Activated CD4-positive, alpha-beta memory T cell treated with anti-CD3 and anti-CD28 coated beads, Interleukin-2, amount 10 ng/mL, durations not matched to agents 7 days and 5 days (primary cell): ENCODE results near the gene SLC5A7. TPM values are rescaled to one million over a fixed set of nuclear protein-coding genes. Genes with fewer than 3 reads are reported as not detected.

Experiments used
- CTCF ChIA-PET: fragments of 350-600 bp; sonication (Branson Sonifier 250); formaldehyde crosslinking; loops from one replicate; lab custom pipeline; 2021; ENCODE audit warnings: antibody characterized with exemption, inconsistent platforms; lab: Charles Lee
- POLR2A ChIA-PET: fragments of 350-600 bp; sonication (Branson Sonifier 250); formaldehyde crosslinking; loops from one replicate; lab custom pipeline; 2021; ENCODE audit warnings: antibody characterized with exemption; lab: Charles Lee
- DNase-seq: peaks from one replicate; pipeline ENCODE4 v3.0.0-alpha.2; 2020
- H3K27ac Mint-ChIP-seq: one replicate; pipeline ENCODE4 v1.8.0; 2021; ENCODE audit warnings: mild to moderate bottlenecking, mixed read lengths
- H3K27me3 Mint-ChIP-seq: one replicate; pipeline ENCODE4 v1.8.0; 2021; ENCODE audit warnings: mixed read lengths
- H3K36me3 Mint-ChIP-seq: one replicate; pipeline ENCODE4 v1.8.0; 2021; ENCODE audit warnings: low read depth, mixed read lengths
- H3K4me1 Mint-ChIP-seq: one replicate; pipeline ENCODE4 v1.8.0; 2021; ENCODE audit warnings: mixed read lengths
- H3K4me3 Mint-ChIP-seq: one replicate; pipeline ENCODE4 v1.8.0; 2021; ENCODE audit warnings: mild to moderate bottlenecking, mixed read lengths
- H3K9me3 Mint-ChIP-seq: one replicate; pipeline ENCODE4 v1.8.0; 2021; ENCODE audit warnings: mixed read lengths
- total RNA-seq, 2 experiments: library from RNA; stranded (reverse); gene quantifications; one replicate each; pipeline ENCODE4 v1.2.3, GENCODE V29; 2021

SLC5A7 gene
- total RNA-seq, result not detected

GRCh38 chr2:107986278-107987217 is at the start of gene SLC5A7:
TSS of gene SLC5A7 (plus strand) at chr2:107986524. CDS start at chr2:107988156, 1,632 bp downstream.
- Mint-ChIP-seq H3K36me3 (no peaks in the 10 kb centered on the region), H3K9me3 (no peaks in the 10 kb centered on the region), H3K4me3 (no peak within 1 kb of the TSS), H3K4me1 (no peaks in the 10 kb centered on the region), H3K27ac (no peak within 1 kb of the TSS), H3K27me3 (peaks cover 11% of the 10 kb centered on the region)
- CTCF ChIA-PET, result no interaction called here
- POLR2A ChIA-PET, result no interaction called here
- DNase-seq, result no peak

DNA sequence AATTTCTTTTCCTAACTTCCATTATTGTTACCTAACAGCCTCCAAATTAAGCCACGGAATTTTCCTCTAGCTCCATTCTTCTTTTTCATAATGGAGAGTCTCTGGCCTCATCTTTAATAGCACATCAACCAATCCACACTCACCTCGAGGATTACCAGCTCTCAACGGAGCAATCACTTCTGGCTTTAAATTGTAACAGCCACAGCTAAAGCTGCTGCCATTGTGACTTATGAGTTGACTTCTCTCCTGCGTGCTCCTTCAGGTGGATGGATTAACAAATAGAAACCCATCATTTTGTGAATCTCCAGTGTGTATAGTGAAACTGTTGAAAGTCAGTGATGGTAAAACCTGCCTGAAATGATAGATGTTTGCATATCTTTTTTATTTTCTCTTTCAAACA is 24.9 kb upstream of the SLC5A7 start:
- Mint-ChIP-seq H3K27ac (no peak overlapping the region), H3K9me3 (no peaks in the 10 kb centered on the region), H3K27me3 (no peaks in the 10 kb centered on the region), H3K4me1 (no peaks in the 10 kb centered on the region), H3K4me3 (no peak overlapping the region), H3K36me3 (no peaks in the 10 kb centered on the region)
- ChIA-PET CTCF (no interaction called here), POLR2A (no interaction called here)
- no peak for DNase-seq

GRCh38 chr2:107964185-107964584 is 22.1 kb upstream of the SLC5A7 start:
- DNase-seq, result no peak
- H3K36me3 Mint-ChIP-seq, result no peaks in the 10 kb centered on the region
- no peak overlapping the region for H3K4me3 Mint-ChIP-seq
- H3K4me1 Mint-ChIP-seq, result no peaks in the 10 kb centered on the region
- H3K9me3 Mint-ChIP-seq, result peaks cover 2% of the 10 kb centered on the region
- ChIA-PET CTCF (no interaction called here), POLR2A (no interaction called here)
- H3K27me3 Mint-ChIP-seq, result no peaks in the 10 kb centered on the region
- no peak overlapping the region for H3K27ac Mint-ChIP-seq

- no peak overlapping the region for H3K27ac Mint-ChIP-seq
- no peaks in the 10 kb centered on the region for H3K4me1 Mint-ChIP-seq
- H3K27me3 Mint-ChIP-seq, result peaks cover 11% of the 10 kb centered on the region
- CTCF ChIA-PET, result no interaction called here
- H3K36me3 Mint-ChIP-seq, result no peaks in the 10 kb centered on the region
- no peak for DNase-seq
- H3K9me3 Mint-ChIP-seq, result no peaks in the 10 kb centered on the region
- H3K4me3 Mint-ChIP-seq, result no peak overlapping the region
- POLR2A ChIA-PET, result no interaction called here
Observed at GRCh38 chr2:107984707-107985106, 1.6 kb upstream of the SLC5A7 start.

GRCh38 chr2:107988108-107988507 is 1.8 kb downstream of the SLC5A7 start:
- no peaks in the 10 kb centered on the region for H3K36me3 Mint-ChIP-seq
- DNase-seq, result no peak
- no peak overlapping the region for H3K4me3 Mint-ChIP-seq
- H3K4me1 Mint-ChIP-seq, result no peaks in the 10 kb centered on the region
- ChIA-PET POLR2A (no interaction called here), CTCF (no interaction called here)
- H3K27me3 Mint-ChIP-seq, result peaks cover 11% of the 10 kb centered on the region
- H3K9me3 Mint-ChIP-seq, result no peaks in the 10 kb centered on the region
- H3K27ac Mint-ChIP-seq, result no peak overlapping the region

GRCh38 chr2:107989445-107989844 is 3.1 kb downstream of the SLC5A7 start:
- Mint-ChIP-seq H3K27ac (no peak overlapping the region), H3K4me3 (no peak overlapping the region), H3K36me3 (no peaks in the 10 kb centered on the region), H3K9me3 (no peaks in the 10 kb centered on the region), H3K4me1 (no peaks in the 10 kb centered on the region), H3K27me3 (peaks cover 11% of the 10 kb centered on the region)
- DNase-seq, result no peak
- CTCF ChIA-PET, result no interaction called here
- POLR2A ChIA-PET, result no interaction called here

- H3K36me3 Mint-ChIP-seq, result no peaks in the 10 kb centered on the region
- peaks cover 8% of the 10 kb centered on the region for H3K27me3 Mint-ChIP-seq
- no peaks in the 10 kb centered on the region for H3K4me1 Mint-ChIP-seq
- no peak overlapping the region for H3K27ac Mint-ChIP-seq
- H3K9me3 Mint-ChIP-seq, result no peaks in the 10 kb centered on the region
- H3K4me3 Mint-ChIP-seq, result no peak overlapping the region
- CTCF ChIA-PET, result no interaction called here
- POLR2A ChIA-PET, result no interaction called here
- DNase-seq, result no peak
Observed at GRCh38 chr2:107990718-107991117, 4.4 kb downstream of the SLC5A7 start.

- POLR2A ChIA-PET, result no interaction called here
- CTCF ChIA-PET, result no interaction called here
Observed at GRCh38 chr2:107992069-107992468, 5.7 kb downstream of the SLC5A7 start.

DNA sequence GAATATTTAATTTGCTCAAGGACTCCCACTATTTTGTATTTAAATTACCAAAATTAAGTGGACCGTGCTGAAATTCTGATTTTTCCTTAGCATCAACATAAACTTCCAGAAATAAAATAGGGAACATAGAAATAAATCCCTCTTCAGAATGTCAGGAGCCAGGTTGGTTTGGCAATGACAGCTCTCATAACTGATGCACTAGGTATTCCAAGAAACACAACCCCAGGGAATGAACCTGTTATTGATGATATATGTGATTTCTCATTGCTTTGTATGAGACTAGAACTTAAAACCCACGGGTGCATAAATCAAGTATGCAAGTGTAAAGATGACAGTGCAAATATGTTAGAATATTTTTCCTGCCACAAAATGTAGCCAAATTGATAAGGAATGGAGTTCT is 12.8 kb downstream of the SLC5A7 start:
- POLR2A ChIA-PET, result no interaction called here
- Mint-ChIP-seq H3K4me1 (no peaks in the 10 kb centered on the region), H3K9me3 (no peaks in the 10 kb centered on the region), H3K36me3 (no peaks in the 10 kb centered on the region), H3K4me3 (no peak overlapping the region), H3K27ac (no peak overlapping the region), H3K27me3 (no peaks in the 10 kb centered on the region)
- CTCF ChIA-PET, result no interaction called here
- DNase-seq, result no peak

More at GRCh38 chr2:107992069-107992468, 5.7 kb downstream of the SLC5A7 start:
- no peak for DNase-seq
- peaks cover 4% of the 10 kb centered on the region for H3K27me3 Mint-ChIP-seq
- no peak overlapping the region for H3K27ac Mint-ChIP-seq
- H3K9me3 Mint-ChIP-seq, result no peaks in the 10 kb centered on the region
- H3K4me1 Mint-ChIP-seq, result no peaks in the 10 kb centered on the region
- no peak overlapping the region for H3K4me3 Mint-ChIP-seq
- H3K36me3 Mint-ChIP-seq, result no peaks in the 10 kb centered on the region

- Mint-ChIP-seq H3K4me3 (no peak overlapping the region), H3K36me3 (no peaks in the 10 kb centered on the region), H3K27me3 (no peaks in the 10 kb centered on the region), H3K27ac (no peak overlapping the region), H3K9me3 (peaks cover 6% of the 10 kb centered on the region), H3K4me1 (no peaks in the 10 kb centered on the region)
- ChIA-PET CTCF (no interaction called here), POLR2A (no interaction called here)
- no peak for DNase-seq
Observed at GRCh38 chr2:108010912-108011591, 24.7 kb downstream of the SLC5A7 start.

DNA sequence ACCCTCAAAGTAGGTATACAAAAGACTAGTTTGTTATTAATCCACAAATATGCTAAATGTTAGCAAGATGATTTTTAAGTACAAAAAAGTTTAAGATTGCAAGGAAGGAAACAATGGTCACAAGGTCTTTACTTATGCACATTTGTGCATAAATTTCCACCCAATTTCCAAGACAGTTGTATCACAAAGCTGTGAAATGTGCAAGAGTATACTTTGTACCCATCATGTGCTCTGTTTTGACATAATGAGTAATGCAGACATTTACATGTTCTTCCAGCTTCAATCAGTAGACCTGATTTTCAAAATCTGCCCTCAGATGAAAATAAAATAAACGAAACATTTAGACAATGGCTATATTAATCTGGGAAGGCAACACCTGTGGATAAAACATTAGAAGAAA is 27.0 kb downstream of the SLC5A7 start:
- Mint-ChIP-seq H3K9me3 (peaks cover 6% of the 10 kb centered on the region), H3K4me1 (no peaks in the 10 kb centered on the region), H3K36me3 (no peaks in the 10 kb centered on the region)

GRCh38 chr2:108022628-108023027 is 36.3 kb downstream of the SLC5A7 start:
- H3K36me3 Mint-ChIP-seq, result no peaks in the 10 kb centered on the region
- no peaks in the 10 kb centered on the region for H3K9me3 Mint-ChIP-seq
- DNase-seq, result no peak
- H3K4me1 Mint-ChIP-seq, result no peaks in the 10 kb centered on the region
- POLR2A ChIA-PET, result no interaction called here
- no peak overlapping the region for H3K27ac Mint-ChIP-seq
- H3K4me3 Mint-ChIP-seq, result no peak overlapping the region
- no peaks in the 10 kb centered on the region for H3K27me3 Mint-ChIP-seq
- CTCF ChIA-PET, result no interaction called here

More for the DNA sequence above, 27.0 kb downstream of the SLC5A7 start:
- DNase-seq, result no peak
- ChIA-PET CTCF (no interaction called here), POLR2A (no interaction called here)
- H3K4me3 Mint-ChIP-seq, result no peak overlapping the region
- no peaks in the 10 kb centered on the region for H3K27me3 Mint-ChIP-seq
- H3K27ac Mint-ChIP-seq, result no peak overlapping the region

GRCh38 chr2:108023776-108024175 is 37.5 kb downstream of the SLC5A7 start:
- H3K36me3 Mint-ChIP-seq, result no peaks in the 10 kb centered on the region
- no peaks in the 10 kb centered on the region for H3K4me1 Mint-ChIP-seq
- ChIA-PET CTCF (no interaction called here), POLR2A (no interaction called here)
- no peaks in the 10 kb centered on the region for H3K27me3 Mint-ChIP-seq
- DNase-seq, result no peak
- H3K9me3 Mint-ChIP-seq, result no peaks in the 10 kb centered on the region
- H3K4me3 Mint-ChIP-seq, result no peak overlapping the region
- no peak overlapping the region for H3K27ac Mint-ChIP-seq
